B cell (primary cell): ENCODE measurements around the gene PRKN.

ENCODE experiments used
- EZH2 ChIP-seq: IDR thresholded peaks from 2 replicates; pipeline ENCODE4 v1.6.1; 2012; ENCODE audit warnings: borderline replicate concordance, low read depth, mild to moderate bottlenecking, moderate library complexity, low read length; ENCODE audit not compliant: insufficient read depth, poor library complexity, severe bottlenecking
- TF ChIP-seq, protein P1 (sequence below): fragments of 200-600 bp; IDR thresholded peaks from one replicate; pipeline ENCODE4 v1.8.0; 2022; ENCODE audit warnings: antibody characterized with exemption, mild to moderate bottlenecking

DNA sequence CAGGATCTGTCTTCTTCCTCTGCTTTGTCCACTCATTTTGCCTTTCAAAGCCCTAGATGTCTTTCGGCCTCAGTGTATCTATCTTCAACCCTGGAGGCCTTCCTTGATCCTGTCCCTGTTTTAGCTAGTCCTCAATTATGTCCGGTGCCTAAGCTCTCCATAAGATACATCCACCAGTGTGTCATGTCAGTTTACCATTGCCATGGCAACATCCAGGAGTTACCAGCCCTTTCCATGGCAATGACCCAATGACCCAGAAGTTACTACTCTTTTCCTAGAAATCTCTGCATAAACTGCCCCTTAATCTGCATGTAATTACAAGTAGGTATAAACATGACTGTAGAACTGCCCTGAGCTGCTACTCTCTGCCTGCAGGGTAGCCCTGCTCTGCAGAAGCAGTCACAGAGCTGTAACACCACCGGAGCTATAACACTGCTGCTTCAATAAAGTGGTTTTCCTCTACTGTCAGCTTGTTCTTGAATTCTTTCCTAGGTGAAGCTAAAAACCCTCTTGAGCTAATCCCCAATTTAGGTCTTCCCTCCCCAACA, 741.6 kb downstream of the PRKN start:
- TF ChIP-seq EZH2: no peak
- TF ChIP-seq, protein P1, sequence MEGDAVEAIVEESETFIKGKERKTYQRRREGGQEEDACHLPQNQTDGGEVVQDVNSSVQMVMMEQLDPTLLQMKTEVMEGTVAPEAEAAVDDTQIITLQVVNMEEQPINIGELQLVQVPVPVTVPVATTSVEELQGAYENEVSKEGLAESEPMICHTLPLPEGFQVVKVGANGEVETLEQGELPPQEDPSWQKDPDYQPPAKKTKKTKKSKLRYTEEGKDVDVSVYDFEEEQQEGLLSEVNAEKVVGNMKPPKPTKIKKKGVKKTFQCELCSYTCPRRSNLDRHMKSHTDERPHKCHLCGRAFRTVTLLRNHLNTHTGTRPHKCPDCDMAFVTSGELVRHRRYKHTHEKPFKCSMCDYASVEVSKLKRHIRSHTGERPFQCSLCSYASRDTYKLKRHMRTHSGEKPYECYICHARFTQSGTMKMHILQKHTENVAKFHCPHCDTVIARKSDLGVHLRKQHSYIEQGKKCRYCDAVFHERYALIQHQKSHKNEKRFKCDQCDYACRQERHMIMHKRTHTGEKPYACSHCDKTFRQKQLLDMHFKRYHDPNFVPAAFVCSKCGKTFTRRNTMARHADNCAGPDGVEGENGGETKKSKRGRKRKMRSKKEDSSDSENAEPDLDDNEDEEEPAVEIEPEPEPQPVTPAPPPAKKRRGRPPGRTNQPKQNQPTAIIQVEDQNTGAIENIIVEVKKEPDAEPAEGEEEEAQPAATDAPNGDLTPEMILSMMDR: no peak
